HepG2 (cell line): ENCODE measurements around the gene TCF7L2. TPM values are rescaled to one million over a fixed set of nuclear protein-coding genes. Genes with fewer than 3 reads are reported as not detected.

ENCODE experiments used
- ATAC-seq: fragments of 200-7000 bp; cut with Tn5 transposase; 3 replicates; pipeline ENCODE4 v1.9.1; 2020; ENCODE audit warnings: mild to moderate bottlenecking, moderate library complexity
- BruUV-seq: library from RNA; stranded (reverse); fragments of 400-500 nt; replicated peaks from 2 replicates; lab custom pipeline; 2021; lab: Mats Ljungman, UMichigan
- CTCF ChIA-PET: fragments of 300-600 bp; formaldehyde crosslinking; extraction: SDS; loops from one replicate; lab custom pipeline; 2021; ENCODE audit warnings: low total read pairs, inconsistent platforms, low intra/inter-chr PET ratio; lab: Yijun Ruan, JAX
- POLR2A ChIA-PET: fragments of 350-600 bp; sonication (Branson Sonifier 250); formaldehyde crosslinking; loops from one replicate; lab custom pipeline; 2020; ENCODE audit warnings: antibody characterized with exemption, inconsistent platforms; lab: Yijun Ruan, JAX
- DNase-seq: peaks from one replicate; pipeline ENCODE4 v3.0.0-alpha.2; 2015; ENCODE audit warnings: low spot score
- FAIRE-seq: peaks from 3 replicates; lab custom pipeline; 2011; peaks lifted over from hg19 to GRCh38; lab: Jason Lieb, UNC
- H2AFZ ChIP-seq: one replicate; pipeline ENCODE4 v1.6.1; 2011; ENCODE audit warnings: low read length, inconsistent platforms
- H3K27ac ChIP-seq: fragments of 300-600 bp; 3 replicates; pipeline ENCODE4 v1.8.0; 2011; ENCODE audit warnings: mixed run types, mild to moderate bottlenecking, mixed read lengths, low read length, inconsistent platforms; ENCODE audit not compliant: insufficient read depth; ENCODE audit errors: extremely low read length
- H3K27me3 ChIP-seq, 2 experiments: fragments of 200-600 bp in 1 of 2; 2 replicates in 1 of 2; 3 replicates in 1 of 2; pipeline versions ENCODE4 v1.6.0 to v1.8.0; 2011; ENCODE audit warnings: low read length in 2 of 2, mild to moderate bottlenecking in 2 of 2, moderate library complexity in 2 of 2, inconsistent platforms in 1 of 2; ENCODE audit not compliant: insufficient read depth in 2 of 2, control insufficient read depth in 1 of 2
- H3K36me3 ChIP-seq, 2 experiments: fragments of 200-600 bp in 1 of 2; replicated peaks in 1 of 2; 2 replicates in 1 of 2; 3 replicates in 1 of 2; pipeline versions ENCODE4 v1.5.1 to v1.8.0; 2011; ENCODE audit warnings: low read length in 2 of 2, inconsistent platforms in 1 of 2; ENCODE audit not compliant: insufficient read depth in 2 of 2, control insufficient read depth in 1 of 2
- H3K4me1 ChIP-seq: 2 replicates; pipeline ENCODE4 v1.5.1; 2012; ENCODE audit warnings: low read length, inconsistent platforms; ENCODE audit not compliant: insufficient read depth
- H3K4me2 ChIP-seq: 2 replicates; pipeline ENCODE4 v1.6.0; 2011; ENCODE audit warnings: low read depth, low read length, inconsistent platforms
- H3K4me3 ChIP-seq, 3 experiments: fragments of 200-600 bp in 1 of 3; sonication (generic), shearing (Covaris generic) in 1 of 3; replicated peaks in 1 of 3; 2 replicates each; pipeline ENCODE4 v1.5.1; 2011 to 2016; ENCODE audit warnings: low read length in 3 of 3, inconsistent platforms in 2 of 3, low read depth in 2 of 3, mild to moderate bottlenecking in 2 of 3, control low read depth in 1 of 3, mixed read lengths in 1 of 3; ENCODE audit not compliant: insufficient read depth in 1 of 3
- H3K79me2 ChIP-seq: one replicate; pipeline ENCODE4 v1.6.1; 2011; ENCODE audit warnings: low read length, inconsistent platforms; ENCODE audit not compliant: insufficient read depth
- H3K9ac ChIP-seq: 2 replicates; pipeline ENCODE4 v1.6.0; 2011; ENCODE audit warnings: mild to moderate bottlenecking, low read depth, low read length, inconsistent platforms; ENCODE audit not compliant: insufficient read depth
- H3K9me3 ChIP-seq: 2 replicates; pipeline ENCODE4 v1.5.1; 2012; ENCODE audit warnings: mild to moderate bottlenecking, low read length
- H4K20me1 ChIP-seq: 2 replicates; pipeline ENCODE4 v1.6.0; 2011; ENCODE audit warnings: inconsistent platforms, mild to moderate bottlenecking, low read length, moderate library complexity; ENCODE audit not compliant: insufficient read depth
- FOXK2 ChIP-seq: fragments of 450-650 bp; IDR thresholded peaks from 2 replicates; pipeline ENCODE4 v1.6.1; 2016
- GTF3A ChIP-seq: sonication (generic); formaldehyde crosslinking; conservative IDR thresholded peaks from 2 replicates; pipeline ENCODE4 v1.4.0; 2020; ENCODE audit warnings: mild to moderate bottlenecking, missing genetic modification reagents
- PATZ1 ChIP-seq: sonication (generic); formaldehyde crosslinking; IDR thresholded peaks from 2 replicates; pipeline ENCODE4 v1.4.0; 2020; ENCODE audit warnings: missing genetic modification reagents
- ZNF138 ChIP-seq: sonication (generic); formaldehyde crosslinking; IDR thresholded peaks from 2 replicates; pipeline ENCODE4 v1.5.0; 2020; ENCODE audit warnings: mild to moderate bottlenecking, low read depth, missing genetic modification reagents
- ZNF235 ChIP-seq: sonication (generic); formaldehyde crosslinking; IDR thresholded peaks from 2 replicates; pipeline ENCODE4 v1.8.1; 2023; ENCODE audit warnings: mild to moderate bottlenecking, missing genetic modification reagents, borderline replicate concordance
- ZNF484 ChIP-seq: sonication (generic); formaldehyde crosslinking; IDR thresholded peaks from 2 replicates; pipeline ENCODE4 v1.5.1; 2020; ENCODE audit warnings: mild to moderate bottlenecking, low read depth, missing genetic modification reagents, borderline replicate concordance
- ZNF747 ChIP-seq: sonication (generic); formaldehyde crosslinking; IDR thresholded peaks from 2 replicates; pipeline ENCODE4 v1.8.1; 2023; ENCODE audit warnings: missing genetic modification reagents, mild to moderate bottlenecking, borderline replicate concordance
- ZNF770 ChIP-seq: sonication (generic); formaldehyde crosslinking; IDR thresholded peaks from 2 replicates; pipeline ENCODE4 v1.5.0; 2020; ENCODE audit warnings: mild to moderate bottlenecking, missing genetic modification reagents
- ZSCAN12 ChIP-seq: sonication (generic); formaldehyde crosslinking; IDR thresholded peaks from 2 replicates; pipeline ENCODE4 v1.9.0; 2021; ENCODE audit warnings: mild to moderate bottlenecking, missing genetic modification reagents
- WGBS: methylation state at CpG from one replicate; pipeline ENCODE4 v1.1.6; 2017; ENCODE audit warnings: low lambda C conversion rate; 5-methylcytosine and 5-hydroxymethylcytosine counted together
- in situ Hi-C: cut with HindIII; loops from 2 replicates; pipeline ENCODE4 v1.10.0; 2017; ENCODE audit warnings: low pct_unique_long_range_greater_than_20kb; ENCODE audit not compliant: extremely low pct_ligation_motif_present
- intact Hi-C: fragments of 100-400 bp; cut with micrococcal nuclease; formaldehyde crosslinking; loops from one replicate; pipeline ENCODE4 v1.10.0; 2022; ENCODE audit not compliant: unreplicated experiment
- polyA plus RNA-seq, 8 experiments: library from polyadenylated mRNA; depleted of rRNA in 3 of 8; stranded (reverse) in 7 of 8; unstranded in 1 of 8; fragments of >200 nt; fragmentation: Illumina TruSeq in 4 of 8; extraction: Trizol in 4 of 8; gene quantifications; 2 replicates each; pipeline versions ENCODE4 v1.2.1 to v1.2.3, GENCODE V29; 2011 to 2016; ENCODE audit warnings: low read depth in 4 of 8, missing spikeins in 1 of 8, mixed read lengths in 1 of 8; ENCODE audit not compliant: insufficient read depth in 1 of 8
- total RNA-seq, 5 experiments: library from RNA; depleted of rRNA; stranded (reverse); fragments of >200 nt; fragmentation: Illumina TruSeq; extraction: Trizol; gene quantifications; 2 replicates each; pipeline ENCODE4 v1.2.3, GENCODE V29; 2016; ENCODE audit warnings: low read depth in 1 of 5

Gene TCF7L2
- total and polyA plus RNA-seq, 2 of the 13 experiments (the other 11 are each of a cell fraction or from before 2014, with no cell fraction given): 3.9 to 13.7 TPM

- no peak for TF ChIP-seq ZNF138 (CRISPR knock-in tag)
- TF ChIP-seq, all 625 proteins: peak for 0
Observed at GRCh38 chr10:112996462-112996861, 46.4 kb downstream of the TCF7L2 start (continued).

- Histone ChIP-seq H3K9ac (no peak overlapping the region), H2AFZ (no peak overlapping the region)
- TF ChIP-seq ZNF235: no peak
- TF ChIP-seq ZNF484 (CRISPR knock-in tag): no peak
- no peak for TF ChIP-seq FOXK2
- no peak for TF ChIP-seq ZSCAN12 (CRISPR knock-in tag)
- TF ChIP-seq PATZ1: no peak
- no peak for TF ChIP-seq ZNF747 (CRISPR knock-in tag)
- TF ChIP-seq GTF3A (CRISPR knock-in tag): no peak
- peak; percentile 54; the same call in 1 of the 2 replicates for TF ChIP-seq ZNF770
- TF ChIP-seq, all 625 proteins: peak for 1
- ChIA-PET CTCF (no interaction called here), POLR2A (no interaction called here)
- ATAC-seq (no peak), FAIRE-seq (no peak), DNase-seq (no peak)
- H3K9me3 ChIP-seq: no peaks in the 10 kb centered on the region
- peaks cover 57% of the 10 kb centered on the region for H3K4me1 ChIP-seq
- in situ Hi-C loops: no loop called here
- H3K27ac ChIP-seq: no peak overlapping the region
- H4K20me1 ChIP-seq: peaks cover 94% of the 10 kb centered on the region
- H3K36me3 ChIP-seq: peaks cover 11 to 48% of the 10 kb centered on the region in 2 experiments; a peak in 4 of 5 replicates
- H3K79me2 ChIP-seq: peaks cover 96% of the 10 kb centered on the region
- no peak overlapping the region for H3K4me2 ChIP-seq
- no peaks in the 10 kb centered on the region for H3K27me3 ChIP-seq
- H3K4me3 ChIP-seq: no peak overlapping the region
- 93% methylated on average over 4 of the region's 4 CpGs for WGBS
- no TSS peak for BruUV-seq
- intact Hi-C loops: no loop called here
Observed at GRCh38 chr10:112999102-112999501, 49.1 kb downstream of the TCF7L2 start.
